GM12872 (cell line): Measurements from ENCODE around the gene CDK10.

Experiments
- TF ChIP-seq, protein P1 (sequence below): IDR thresholded peaks from 3 replicates; pipeline ENCODE4 v1.5.1; 2011; ENCODE audit warnings: low read depth, mild to moderate bottlenecking, low read length, moderate library complexity; ENCODE audit not compliant: insufficient read depth

CDK10 gene

DNA sequence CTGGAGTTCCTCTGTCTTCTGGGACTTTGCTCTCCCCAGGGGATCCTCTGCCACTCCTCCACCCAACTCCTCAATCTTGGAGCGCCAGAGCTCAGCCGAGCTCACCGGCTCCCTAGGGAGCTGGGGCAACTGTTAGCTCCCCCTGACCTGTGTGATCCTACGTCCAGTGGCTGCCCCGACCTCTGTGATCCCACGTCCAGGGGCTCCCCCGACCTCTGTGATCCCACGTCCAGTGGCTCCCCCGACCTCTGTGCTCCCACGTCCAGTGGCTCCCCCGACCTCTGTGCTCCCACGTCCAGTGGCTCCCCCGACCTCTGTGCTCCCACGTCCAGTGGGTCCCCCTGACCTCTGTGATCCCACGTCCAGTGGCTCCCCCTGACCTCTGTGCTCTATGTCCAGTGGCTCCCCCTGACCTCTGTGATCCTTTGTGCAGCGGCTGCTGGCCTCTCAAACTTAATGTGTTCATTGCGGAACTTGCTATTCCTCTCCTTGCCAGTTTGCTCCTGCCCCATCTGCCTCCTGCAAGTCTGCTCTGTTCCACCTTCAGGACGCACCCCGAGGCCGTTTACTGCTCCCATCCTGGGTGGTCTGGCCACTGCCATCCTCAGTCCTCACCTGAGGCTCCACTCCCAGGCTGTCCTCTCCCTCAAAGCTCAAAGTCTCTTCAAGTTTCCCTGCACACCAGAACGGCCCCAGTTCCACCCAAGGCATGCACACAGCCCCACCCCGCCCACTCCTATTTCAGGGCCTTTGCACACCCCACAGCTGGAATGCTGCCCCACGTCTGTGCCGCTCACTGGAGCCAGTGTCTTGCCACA, 31.4 kb downstream of the CDK10 start:
- TF ChIP-seq, protein P1, sequence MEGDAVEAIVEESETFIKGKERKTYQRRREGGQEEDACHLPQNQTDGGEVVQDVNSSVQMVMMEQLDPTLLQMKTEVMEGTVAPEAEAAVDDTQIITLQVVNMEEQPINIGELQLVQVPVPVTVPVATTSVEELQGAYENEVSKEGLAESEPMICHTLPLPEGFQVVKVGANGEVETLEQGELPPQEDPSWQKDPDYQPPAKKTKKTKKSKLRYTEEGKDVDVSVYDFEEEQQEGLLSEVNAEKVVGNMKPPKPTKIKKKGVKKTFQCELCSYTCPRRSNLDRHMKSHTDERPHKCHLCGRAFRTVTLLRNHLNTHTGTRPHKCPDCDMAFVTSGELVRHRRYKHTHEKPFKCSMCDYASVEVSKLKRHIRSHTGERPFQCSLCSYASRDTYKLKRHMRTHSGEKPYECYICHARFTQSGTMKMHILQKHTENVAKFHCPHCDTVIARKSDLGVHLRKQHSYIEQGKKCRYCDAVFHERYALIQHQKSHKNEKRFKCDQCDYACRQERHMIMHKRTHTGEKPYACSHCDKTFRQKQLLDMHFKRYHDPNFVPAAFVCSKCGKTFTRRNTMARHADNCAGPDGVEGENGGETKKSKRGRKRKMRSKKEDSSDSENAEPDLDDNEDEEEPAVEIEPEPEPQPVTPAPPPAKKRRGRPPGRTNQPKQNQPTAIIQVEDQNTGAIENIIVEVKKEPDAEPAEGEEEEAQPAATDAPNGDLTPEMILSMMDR: no peak

DNA sequence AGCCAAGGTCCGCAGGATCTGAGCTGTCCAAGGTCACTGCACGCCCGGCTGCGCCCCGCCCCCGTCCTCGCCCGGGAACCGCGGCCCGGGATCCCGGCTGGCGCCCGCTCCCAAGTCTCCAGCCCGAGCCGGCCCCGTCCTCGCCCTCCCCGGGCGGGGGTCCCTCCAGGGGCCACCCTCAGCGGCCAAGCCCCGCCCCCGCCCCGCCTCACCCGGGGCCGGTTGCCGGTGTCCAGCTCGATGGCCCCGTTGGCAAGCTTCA, 34.0 kb downstream of the CDK10 start:
- TF ChIP-seq, protein P1: no peak

DNA sequence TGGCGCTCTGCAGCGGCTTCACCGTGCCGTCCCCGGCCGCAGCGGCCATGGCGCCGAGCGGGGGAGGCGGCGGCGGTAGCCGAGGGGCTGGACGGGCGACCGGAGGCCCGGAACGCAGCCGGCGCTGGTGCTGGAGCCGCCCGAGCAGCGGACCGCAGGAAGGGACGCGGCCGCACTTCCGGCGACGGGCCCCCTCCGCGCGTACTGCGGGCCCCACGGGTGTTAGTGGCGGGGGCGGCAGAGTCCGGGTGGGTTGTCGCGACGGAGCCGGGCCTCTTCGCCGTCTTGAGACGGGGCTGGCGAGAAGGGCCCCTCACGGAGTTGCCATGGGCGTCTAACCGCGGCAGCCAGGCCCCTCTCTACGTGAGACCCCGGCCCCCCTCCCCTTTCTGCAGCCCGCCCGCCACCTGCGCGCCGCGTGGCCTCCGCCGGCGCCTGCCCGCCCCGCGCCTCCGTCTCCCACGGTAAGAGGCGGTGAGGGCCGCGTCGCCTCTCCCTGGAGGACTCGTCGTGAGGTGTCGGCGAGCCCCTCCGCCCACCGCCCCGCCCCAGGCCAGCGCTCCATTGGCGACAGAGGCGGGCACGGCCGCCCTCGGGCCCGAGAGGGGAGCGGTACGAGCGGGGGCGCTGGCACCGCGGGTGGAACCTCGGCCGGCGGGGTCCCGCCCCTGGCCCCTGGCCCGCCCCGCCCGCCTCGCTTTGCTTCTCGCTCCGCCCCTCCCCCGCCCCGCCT, 34.5 kb downstream of the CDK10 start, which contains the start of the genes VPS9D1 and ZNF276:
TSS of gene VPS9D1 (minus strand) at position 86 of the 733 bp plus-strand sequence. CDS start at position 49, 37 bp downstream.
TSS of gene ZNF276 (plus strand) at position 725 of the 733 bp plus-strand sequence. CDS start 104 bp downstream, outside the sequence.
- TF ChIP-seq, protein P1: no peak

DNA sequence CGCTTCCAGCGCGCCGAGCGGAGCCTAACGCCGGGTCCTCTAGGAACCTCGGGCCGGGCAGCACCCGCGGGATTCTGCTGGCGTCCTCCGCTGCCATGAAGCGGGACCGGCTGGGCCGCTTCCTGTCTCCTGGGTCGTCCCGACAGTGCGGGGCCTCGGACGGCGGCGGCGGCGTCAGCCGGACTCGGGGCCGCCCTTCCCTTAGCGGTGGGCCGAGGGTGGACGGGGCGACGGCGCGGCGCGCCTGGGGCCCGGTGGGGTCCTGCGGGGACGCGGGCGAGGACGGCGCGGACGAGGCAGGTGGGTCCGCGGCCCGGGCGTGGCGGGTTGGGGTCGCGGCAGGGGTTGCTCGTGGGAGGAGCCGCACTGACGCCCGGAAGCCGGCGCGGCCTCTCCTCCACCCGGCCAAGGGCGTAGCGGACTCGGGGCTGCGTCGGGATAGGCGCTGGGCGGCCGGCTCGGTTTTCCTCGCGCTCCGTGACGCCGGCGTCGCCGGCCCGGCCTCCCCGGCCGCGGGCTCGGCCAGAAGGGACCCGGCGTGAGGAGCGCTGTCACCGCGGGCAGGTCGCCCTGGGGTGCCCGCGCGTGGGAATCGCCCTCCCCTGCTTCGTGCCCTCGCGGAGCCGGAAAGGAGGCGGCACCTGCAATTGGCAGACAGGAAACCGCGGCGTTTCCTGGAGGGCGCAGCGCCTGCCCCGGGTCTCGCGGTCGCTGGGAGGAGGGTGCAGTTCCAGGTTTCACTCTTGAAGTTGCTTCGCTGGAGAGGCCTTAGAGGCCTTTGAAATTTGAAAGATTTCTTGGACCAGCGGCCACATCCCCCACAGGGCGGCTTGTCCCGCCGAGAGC, 35.3 kb downstream of the CDK10 start:
- TF ChIP-seq, protein P1: no peak

DNA sequence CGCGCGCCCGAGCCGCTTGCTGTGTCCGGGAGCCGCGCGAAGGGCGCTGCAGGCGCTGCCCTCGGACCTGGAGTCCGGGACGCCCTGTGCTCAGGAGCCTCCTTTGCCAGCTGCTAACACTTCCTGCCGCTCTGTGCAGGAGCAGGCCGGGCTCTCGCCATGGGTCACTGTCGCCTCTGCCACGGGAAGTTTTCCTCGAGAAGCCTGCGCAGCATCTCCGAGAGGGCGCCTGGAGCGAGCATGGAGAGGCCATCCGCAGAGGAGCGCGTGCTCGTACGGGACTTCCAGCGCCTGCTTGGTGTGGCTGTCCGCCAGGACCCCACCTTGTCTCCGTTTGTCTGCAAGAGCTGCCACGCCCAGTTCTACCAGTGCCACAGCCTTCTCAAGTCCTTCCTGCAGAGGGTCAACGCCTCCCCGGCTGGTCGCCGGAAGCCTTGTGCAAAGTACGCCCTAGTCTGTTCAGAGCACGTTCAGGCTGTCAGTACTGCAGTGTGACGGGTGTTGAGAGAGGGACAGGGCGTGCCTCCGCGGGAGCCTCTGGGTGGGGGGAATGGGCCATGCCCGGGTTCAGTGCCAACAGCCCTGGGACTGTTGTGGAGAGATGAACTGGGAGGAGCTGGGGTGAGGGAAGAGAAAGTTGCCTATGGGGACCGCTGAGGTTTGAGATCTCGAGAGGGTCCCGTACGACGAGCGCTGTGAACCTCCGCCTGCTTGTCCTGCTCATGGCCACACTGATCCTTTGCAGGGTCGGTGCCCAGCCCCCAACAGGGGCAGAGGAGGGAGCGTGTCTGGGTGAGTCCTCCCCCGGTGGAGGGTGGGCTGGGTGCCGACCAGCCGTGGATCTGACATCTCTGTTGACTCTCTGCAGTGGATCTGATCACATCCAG, 36.1 kb downstream of the CDK10 start:
- TF ChIP-seq, protein P1: no peak

DNA sequence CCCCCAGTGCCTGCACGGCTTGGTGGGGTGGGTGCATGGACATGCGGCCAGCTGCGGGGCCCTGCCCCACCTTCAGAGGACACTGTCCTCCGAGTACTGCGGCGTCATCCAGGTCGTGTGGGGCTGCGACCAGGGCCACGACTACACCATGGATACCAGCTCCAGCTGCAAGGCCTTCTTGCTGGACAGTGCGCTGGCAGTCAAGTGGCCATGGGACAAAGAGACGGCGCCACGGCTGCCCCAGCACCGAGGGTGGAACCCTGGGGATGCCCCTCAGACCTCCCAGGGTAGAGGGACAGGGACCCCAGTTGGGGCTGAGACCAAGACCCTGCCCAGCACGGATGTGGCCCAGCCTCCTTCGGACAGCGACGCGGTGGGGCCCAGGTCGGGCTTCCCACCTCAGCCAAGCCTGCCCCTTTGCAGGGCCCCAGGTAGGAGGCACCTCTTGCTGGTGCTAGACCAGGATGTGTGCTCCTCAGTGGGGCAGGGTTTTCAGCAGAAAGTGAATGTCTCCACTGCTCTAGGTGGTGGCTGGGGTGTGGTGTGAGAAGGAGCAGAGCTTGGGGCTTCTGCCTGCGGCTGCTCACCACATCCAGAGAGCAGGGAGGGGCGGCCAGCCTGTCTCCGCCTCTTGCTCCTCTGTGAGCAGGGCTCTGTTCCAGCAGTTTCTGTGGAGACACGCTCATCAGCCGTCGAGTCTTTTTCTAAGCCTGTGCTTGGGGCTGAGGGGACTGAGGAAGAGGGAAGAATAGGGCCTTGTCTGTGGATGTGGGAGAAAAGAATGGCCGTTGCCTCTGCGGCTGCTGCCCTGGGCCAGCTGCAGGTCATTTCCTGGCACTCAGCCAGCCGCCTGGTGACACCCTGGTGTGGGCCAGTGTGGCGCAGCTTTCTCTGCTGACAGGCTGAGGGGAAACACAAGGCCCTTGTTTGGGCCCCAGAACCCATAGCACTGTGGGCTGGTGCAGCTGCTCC, 37.1 kb downstream of the CDK10 start:
- TF ChIP-seq, protein P1: no peak
